ENCODE results near the gene GLIPR2.

GRCh38 chr9:36088020-36088419 lies 48.5 kb upstream of the GLIPR2 start:
- TF ChIP-seq TAF1 (IDR thresholded peaks at IDR 0.05; ENCODE audit: borderline replicate concordance, low read depth, low read length) = no peak
- no peak for TF ChIP-seq POLR2A (IDR thresholded peaks at IDR 0.05; ENCODE audit: low read depth, low read length)
- no peak for TF ChIP-seq POLR2AphosphoS5 (IDR thresholded peaks at IDR 0.05; ENCODE audit: low read depth, low read length)

Data from GM12892 (cell line).